Stimulated activated CD4-positive, alpha-beta T cell treated with anti-CD3 and anti-CD28 coated beads, Interleukin-4, amount 100 ng/mL, for 24 hours (primary cell): Measurements from ENCODE around the gene SCN5A.

Experiments
- DNase-seq: peaks from one replicate; pipeline ENCODE4 v3.0.0-alpha.2; 2020

The SCN5A gene

DNA sequence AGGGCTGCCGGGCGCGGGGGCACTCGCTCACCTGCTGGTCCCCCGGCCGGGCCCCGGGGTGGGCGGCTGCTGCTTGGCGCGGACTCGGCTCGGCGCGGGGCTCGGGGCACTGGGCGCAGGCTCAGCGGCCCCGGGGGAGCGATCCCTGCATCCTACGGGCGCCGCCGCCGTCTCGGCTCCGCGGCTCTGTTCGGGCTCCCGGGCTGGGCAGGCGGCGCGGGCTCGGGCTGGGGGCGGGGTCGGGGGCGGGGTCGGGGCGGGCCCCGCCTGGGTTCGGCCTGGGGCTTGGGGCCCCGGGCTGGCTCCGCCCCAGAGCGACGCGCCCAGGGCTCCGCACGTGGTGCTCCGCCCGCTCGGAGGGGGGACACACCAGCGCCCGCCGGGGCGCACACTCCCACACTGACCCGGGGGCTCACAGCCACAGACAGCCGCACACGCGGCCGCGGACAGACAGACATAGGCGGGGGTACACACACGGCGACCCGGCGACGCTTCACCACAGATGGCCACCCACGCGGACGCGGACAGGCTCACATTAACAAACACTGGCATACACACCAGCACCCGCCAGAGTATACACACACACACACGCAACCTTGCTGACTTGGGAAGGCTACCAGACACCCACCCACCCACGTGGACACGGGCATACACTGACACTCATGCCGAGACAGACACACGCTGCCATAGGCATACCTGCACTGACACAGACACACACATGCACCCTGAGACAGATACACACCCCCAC lies at the start of gene SCN5A:
Gene SCN5A, minus strand, starts transcription at position 188 of the 748 bp plus-strand sequence. CDS start 16,380 bp downstream, outside the sequence.
- DNase-seq, result peak; percentile 45

DNA sequence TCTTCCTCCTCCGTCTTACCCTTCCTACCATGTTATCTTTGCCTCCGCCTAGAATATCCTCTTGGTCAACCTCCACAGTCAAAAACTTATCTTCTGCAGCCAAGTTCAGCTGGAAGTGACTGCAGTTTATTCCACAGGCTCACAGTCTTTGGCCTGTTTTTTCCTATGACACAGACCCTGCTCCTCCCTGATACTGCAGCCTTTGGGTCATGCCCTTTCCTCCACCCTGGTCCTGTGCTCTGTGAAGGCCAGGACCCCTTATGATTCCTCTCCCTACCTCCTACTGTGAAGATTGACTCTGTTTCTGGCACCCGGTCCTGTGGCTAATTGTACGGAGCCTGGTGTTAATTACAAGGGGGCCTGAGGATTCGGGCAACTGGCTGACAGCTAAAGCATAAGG lies 49.3 kb upstream of the SCN5A start:
- DNase-seq, result no peak

DNA sequence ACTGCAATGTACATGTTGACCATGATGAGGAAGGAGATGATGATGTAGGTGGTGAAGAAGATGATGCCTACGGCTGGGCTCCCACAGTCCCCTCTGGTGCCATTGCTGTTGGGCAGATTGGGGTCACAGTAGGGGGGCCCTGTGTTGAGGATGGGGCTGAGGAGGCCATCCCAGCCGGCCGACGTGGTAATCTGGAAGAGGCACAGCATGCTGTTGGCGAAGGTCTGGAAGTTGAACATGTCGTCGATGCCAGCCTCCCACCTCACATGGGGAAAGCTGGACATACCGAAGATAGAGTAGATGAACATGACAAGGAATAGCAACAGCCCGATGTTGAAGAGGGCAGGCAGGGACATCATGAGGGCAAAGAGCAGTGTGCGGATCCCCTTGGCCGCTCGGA lies 48.6 kb upstream of the SCN5A start:
- DNase-seq, result no peak

DNA sequence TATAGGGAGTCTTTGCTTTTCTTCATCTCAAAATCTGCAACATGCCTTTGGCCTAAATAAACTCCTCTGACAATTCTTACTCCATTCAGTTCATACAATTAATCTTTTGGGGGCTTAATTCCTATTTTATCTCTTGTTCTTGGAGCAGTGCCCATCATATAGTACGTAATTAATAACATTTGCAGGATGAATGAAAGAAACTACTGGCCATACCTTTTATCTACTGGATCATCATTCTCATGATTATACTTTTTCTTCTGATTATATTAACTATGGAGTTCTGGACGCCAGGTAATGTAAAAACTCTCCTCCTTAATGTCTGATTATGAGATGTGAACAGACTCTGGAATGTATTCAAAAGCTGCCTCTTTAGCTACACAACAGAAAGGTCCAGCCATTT lies 46.5 kb upstream of the SCN5A start:
- DNase-seq, result no peak

DNA sequence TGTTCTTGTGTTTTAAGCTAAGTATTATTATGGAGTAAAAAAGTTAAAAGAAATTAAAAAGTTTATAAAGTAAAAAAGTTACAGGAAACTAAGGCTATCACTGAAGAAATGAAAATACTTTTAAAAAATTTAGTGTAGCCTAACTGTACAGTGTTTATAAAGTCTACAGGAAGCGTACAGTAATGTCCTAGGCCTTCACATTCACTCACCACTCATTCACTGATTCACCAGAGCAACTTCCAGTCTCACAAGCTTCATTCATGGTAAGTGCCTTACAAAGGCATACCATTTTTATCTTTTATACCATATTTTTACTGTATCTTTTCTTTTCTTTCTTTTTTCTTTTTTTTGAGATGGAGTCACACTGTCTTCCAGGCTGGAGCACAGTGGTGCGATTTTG lies 40.7 kb upstream of the SCN5A start:
- no peak for DNase-seq

DNA sequence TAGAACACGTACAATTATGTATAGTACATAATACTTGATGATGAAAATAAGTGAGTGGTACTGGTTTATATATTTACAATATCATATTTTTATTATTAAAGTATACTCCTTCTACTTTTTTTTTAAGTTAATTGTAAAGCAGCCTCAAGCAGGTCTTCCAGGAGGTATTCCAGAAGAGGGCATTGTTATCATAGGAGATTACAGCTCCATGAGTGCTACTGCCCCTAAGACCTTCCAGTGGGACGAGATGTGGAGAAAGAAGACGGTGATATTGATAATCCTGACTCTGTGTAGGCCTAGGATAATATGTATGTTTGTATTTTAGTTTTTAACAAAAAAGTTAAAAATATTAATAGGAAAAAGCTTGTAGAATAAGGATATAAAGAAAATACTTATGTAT lies 40.3 kb upstream of the SCN5A start:
- no peak for DNase-seq

DNA sequence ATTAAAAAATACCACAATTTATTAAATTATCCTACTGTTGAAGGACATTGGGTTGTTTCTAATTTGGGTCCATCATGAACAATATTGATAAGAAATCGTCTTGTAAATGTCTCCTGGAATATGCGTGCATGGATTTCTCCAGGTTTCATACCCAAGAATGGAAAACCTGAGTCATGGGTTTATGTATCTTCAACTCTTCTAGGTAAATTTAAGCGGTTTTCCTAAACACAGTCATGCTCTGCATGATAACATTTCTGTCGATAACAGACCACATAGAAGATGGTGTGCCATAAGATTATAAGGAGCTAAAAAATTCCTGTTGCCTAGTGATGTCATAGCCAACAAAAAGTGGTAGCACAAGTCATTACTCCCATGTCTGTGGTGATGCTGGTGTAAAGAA lies 39.9 kb upstream of the SCN5A start:
- DNase-seq, result no peak

DNA sequence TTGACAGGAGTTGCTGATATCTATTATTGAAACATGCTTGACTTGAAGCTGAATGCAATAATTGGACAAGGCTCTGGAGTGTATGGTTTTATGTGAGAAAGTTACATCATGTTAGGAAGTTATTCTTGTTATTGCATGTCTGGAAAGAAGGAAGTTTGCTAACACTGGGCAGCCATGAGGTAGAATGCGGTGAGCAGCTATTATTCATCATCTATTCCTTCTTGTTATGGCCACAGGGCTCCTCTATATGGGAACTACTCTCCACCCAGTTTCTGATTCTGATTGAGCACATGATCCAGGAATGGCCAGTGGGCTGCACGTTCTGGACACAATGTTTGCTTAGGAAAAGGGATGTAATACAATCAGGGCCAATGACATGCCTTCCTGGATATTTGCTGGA lies 37.8 kb upstream of the SCN5A start:
- DNase-seq, result no peak

DNA sequence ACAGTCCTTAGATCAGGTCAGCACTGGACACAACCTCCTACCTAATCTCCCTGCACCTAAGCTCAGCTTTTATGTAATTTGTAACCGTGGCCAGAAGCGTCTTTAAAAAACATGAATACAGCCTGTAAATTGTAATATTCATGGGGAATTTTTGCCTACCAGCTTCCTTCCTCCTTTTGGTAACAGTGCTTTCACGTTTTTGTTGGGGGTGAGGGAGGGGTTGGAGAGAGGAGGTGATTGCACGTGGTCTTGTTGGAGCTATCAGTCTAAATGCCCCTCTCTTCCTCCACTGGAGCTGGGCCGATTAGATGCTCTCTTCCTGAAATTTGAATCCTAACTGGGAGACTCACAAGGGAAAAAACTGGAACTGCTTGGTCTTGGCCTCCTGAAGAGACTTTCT lies 35.1 kb upstream of the SCN5A start:
- no peak for DNase-seq

DNA sequence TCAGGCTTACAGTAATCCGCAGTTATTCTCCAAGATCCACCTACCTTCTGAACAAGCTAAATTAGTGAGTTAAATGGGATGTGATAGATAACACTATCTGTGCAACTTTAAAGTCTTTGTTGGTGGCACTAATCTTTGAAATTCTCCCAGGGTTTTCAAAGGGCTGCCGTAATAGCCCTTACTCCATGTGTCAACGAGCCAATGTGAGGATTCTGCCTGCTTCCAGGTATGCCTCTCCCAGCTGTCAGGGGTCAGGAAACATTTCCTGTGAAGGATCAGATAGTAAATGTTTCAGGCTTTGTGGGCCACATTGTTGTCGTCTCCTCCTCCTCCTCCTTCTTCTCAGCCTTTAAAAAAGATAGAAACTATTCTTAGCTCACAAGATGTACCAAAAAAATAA lies 20.2 kb upstream of the SCN5A start:
- DNase-seq, result no peak

DNA sequence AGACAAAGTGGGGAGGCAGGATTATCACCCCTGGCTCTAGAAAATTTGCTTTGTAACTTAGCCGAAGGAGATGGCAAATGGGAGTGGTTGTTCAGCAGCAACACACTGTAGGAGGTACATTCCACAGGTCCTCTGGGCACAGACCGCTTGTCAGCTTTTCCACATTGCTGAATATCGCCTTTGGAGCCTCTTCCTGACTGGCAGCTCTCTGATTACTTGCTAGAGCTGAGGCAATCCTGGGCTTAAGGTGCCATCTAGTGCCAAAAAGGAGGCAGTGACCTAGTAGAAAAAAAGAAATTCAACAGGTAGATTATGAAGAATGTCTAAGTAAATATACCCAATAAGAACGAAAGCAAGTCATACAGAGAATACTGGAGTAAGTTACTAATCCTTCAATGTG lies 13.1 kb upstream of the SCN5A start:
- no peak for DNase-seq

DNA sequence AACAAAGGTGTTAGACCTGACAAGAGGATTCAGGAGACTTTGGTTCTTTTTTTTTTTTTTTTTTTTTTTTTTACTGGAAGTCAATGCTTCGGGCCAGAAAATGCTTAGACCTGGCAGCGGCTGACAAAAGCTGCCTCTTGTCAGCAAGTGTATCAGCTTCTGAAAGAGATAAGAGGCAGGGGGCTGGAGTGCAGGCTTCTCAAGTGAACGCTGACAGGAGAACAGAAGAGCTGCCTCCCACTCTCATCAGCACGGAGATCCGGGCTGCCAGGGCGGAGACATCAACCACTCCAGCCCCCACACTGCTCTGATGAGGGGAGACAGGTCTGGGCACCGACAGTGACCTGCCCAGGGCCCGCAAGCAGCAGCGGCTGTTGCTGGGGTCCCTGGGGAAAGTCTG lies 9.4 kb upstream of the SCN5A start:
- no peak for DNase-seq

DNA sequence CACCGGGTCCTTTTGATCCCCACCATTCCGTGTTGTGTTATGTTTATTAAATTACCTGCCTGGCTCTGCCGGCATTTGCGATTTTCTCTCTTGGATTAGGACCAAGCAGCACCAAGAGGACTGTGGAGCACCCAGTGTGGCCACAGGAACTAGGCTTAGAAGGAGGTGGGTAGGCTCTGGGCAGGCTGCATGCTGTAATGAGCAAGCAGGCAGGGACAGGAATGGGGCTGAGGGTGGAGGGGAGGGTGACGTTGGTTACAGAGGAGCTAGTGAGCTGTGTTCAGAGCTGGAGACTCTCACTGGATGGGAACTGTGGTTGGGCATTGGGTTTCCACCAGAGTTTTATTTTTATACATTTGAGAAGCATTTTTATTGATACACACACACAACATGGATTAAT lies 7.9 kb upstream of the SCN5A start:
- DNase-seq, result no peak

DNA sequence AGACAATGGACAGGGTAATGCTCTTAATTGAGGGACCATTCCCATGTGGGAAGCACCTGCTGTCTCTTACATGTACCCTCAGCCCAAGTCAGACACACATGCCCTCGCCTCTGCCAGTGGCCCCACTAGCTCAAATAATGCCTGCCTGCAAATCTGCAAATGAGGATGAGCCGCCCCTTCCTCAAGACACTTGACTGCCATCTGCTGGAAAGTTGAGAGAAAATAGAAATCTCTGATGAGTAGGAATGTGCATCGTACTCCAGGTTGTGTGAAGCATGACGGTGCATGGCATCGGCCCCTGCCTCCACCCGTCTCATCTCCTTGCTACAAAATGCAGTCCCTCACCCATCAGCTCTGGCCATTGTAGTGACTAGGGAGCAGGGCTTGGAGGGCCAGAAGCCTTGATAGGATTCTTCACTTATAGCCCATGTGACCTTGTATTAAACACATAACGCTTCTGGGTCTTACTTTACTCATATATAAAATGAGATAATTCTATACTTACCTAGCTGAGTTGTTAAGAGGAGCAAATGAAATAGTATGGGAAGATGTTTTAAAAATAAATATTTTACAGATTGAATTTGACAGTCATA lies 6.3 kb upstream of the SCN5A start:
- no peak for DNase-seq

DNA sequence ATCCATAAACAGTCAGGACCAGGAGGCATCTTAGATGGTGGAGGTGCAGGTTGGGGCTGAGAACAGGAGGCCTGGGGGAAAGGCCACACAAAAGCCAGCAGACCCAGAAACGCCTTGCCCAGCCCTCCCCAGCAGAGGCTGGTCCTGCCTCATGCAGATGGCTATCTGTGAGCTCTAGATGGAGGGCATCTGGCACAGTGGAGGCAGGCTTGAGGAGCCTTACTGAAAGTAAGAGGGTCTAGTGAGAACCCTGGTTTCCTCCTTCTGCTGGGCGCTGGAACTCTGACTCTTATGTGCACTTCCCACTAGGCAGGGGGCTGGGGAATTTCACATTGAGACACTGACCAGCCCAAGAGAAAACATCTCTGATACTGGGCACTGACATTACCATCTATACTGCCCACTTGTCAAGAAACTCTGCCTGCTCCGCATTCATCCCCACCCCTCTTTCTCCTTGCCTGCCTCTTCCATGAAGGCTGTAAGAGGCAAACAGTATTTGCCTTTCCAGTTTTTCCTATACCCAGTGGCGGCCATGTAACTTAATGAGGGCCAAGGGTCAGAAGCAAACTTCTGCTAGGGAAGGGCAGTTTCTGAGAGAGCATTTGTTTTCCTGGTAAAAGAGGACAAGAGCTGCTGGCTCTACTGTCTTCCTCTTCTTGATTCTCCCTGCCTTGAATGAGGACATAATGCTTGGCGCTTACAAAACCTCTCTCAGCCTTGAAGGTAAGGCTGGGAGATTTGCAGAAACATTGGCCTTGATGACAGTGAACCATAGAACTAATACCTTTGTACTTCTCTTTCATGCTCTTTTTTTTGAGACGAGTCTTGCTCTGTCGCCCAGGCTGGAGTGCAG lies 4.4 kb upstream of the SCN5A start:
- DNase-seq, result no peak

DNA sequence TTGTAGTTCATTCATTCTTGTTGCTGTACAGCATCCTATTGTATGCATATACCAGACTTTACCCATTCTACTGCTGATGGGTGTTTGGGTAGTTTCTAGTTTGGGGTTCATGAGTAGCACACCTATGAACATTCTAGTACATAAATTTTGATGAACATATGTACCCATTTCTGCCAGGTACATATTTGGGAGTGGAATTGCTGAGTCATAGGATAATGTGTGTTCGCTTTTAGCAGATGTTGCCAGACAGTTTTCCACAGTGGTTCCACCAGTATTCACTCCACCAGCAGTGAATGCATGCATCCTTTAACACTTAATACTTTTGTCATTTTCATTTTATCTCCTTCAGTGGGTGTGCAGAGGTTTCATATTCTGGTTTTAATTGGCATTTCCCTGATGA lies 3.4 kb upstream of the SCN5A start:
- DNase-seq, result no peak

DNA sequence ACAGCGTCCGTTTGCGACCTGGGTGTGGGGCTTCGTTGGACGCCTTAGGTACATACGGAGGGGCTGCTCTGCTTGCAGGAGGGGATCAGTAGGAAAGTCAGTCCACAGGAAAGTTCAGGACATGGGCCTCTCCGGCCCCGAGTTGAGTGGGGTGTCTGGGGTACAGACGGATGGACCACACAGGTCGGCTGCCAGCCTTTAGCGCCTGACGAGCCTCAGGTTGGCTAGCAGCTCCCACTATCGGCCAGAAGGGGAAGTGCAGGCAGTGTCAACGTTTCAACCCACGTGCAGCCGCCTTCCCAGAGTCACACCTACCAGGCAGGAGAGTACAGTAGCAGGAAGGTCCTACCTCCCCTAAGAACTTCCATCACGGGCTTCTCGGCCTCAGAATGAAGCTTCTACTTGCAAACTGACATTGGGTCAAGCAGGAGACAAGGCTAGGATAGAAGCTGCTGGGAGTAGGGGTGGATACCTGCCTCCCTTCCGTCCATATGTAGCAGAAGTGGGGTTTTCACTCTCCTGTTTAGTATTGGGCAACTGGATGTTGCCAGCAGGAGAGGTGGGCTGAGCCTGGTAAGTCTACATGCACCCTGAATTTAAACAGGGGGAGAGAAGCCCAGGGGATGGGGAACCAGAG lies 1.8 kb upstream of the SCN5A start:
- peak; percentile 73 for DNase-seq

DNA sequence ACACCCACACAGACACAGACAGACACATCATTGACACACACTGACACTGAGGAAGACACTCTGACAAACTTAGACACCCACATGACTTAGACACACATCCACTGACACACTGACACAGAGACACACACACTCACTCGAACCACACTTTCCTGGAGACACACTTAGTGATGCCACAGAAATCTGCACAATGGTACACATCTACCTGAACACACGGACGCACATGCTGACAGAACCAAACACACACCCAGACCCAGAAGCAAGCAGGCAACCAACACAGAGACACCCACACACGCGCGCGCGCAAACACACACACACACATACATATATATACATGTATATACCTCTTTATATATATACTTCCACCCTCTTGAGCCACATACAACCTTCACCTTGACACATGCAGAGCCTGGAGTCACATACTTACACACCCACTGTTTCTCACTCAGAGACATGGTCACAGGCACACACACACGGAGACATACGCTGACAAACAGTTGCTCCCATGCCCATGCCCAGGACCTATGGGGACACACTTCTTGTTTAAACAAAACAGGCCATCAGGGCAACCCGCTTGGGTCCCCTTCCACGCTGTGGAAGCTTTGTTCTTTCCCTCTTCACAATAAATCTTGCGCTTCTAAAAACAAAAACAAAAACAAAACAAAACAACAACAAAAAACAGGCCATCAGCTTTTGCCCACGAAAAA lies 913 bp upstream of the SCN5A start:
- DNase-seq, result no peak

DNA sequence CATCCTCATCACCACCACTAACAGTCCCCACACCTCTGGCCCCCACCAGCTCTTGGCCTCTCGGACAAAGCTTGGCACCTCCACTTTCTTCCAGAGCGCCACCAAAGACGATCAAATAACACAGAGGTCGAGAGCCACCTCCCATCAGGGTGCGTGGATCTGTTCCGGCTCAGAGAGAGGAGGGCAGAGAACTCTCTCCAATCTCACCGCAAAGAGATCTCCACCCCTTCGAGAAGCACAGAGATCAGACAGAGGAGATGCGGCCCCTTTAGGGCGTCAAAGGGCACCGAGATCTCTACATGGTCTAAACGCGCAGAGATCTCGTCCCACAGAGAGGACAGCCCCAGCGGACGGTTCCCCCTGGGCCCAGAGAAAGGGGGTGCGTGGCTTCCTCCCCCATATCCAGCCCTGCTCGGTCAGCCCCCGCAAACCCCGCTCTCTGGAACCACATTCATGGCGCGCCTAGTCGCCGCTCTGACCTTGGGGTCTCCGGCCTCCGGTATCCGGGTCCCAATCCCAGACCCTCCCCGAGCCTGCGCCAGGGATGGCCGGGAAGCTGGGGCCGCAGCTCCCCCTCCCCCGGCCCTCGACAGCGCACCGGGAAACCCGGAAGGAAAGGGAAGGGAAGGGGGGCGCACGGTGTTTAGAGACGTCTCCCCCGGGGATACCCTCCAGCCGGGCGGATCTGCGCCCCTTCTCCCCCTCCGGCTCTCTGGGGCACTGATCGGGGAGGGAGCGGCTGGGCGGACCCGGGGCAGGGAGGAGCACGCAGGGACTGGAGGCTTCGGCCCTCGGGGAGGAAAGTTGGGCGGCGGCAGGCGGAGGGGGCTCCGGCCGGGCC lies 608 bp downstream of the SCN5A start:
- no peak for DNase-seq

DNA sequence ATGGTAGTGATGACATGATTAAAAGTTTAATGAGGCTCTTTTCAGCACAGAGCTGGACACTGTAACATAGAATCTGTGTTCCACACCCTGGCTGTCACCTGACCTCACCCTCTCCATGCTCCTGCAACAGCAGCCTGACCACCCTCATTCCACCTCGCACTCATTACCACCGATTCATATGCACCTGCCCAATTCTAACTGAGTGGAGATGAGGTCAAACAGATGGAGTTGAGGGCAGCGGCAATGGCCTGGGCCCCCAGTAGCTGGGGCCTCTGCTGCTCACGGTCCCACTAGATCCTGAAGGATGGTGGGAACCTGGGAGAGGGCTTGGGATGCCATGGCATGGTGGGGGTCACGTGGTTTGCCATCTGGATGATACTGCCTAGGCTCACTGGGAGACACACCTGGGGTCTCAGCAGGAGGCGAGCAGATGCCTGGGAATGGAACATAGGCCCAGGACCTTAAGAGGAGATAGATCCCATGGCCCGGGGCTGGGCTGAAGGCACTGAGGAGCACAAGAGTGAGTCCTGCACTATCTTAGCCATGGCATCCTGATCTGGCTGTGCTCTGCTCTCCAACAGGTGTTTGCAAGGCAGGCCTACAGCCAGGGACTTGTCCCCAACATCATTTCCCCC lies 1.3 kb downstream of the SCN5A start:
- DNase-seq, result no peak

DNA sequence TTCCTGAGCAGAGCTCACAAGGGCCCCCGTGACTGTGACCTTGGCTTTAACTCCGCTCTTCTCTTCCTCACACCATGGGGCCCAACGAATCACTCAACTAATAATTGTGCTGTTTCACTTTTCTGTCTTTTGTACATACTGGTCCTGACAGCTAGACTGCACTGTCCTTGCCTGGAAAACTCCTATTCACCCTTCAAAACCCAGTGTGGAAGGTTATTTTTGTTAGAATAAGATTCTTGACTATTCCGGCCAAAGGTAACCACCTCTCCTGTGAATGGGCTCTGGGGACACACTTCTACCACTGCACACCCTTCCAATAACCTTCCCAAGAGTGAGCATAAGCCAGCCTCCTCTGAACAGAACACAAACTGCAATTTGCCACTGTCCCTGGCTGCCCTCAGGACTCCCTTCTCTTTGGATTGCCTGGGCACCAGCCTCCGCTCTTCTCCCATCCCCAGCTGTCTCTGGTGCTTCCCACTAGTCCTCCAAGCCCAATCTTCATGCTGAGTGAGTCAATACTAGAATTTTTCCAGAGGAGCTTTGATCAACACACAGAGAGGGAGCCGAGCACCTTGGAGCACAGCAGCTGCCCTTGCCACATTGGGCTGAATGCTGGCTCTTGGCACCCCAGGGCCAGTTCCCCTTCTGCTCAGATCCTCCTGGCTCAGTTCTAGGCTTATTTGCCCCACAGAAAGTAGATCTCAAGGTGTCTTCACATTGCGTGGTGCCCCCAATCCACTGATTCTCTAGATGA lies 2.1 kb downstream of the SCN5A start:
- DNase-seq, result no peak
